NCI-H1436 (cell line): Measurements from ENCODE around the gene RIMBP2.

Source experiments
- DNase-seq: peaks from one replicate; lab custom pipeline; 2025; lab: John Stamatoyannopoulos, UW

RIMBP2 gene

DNA sequence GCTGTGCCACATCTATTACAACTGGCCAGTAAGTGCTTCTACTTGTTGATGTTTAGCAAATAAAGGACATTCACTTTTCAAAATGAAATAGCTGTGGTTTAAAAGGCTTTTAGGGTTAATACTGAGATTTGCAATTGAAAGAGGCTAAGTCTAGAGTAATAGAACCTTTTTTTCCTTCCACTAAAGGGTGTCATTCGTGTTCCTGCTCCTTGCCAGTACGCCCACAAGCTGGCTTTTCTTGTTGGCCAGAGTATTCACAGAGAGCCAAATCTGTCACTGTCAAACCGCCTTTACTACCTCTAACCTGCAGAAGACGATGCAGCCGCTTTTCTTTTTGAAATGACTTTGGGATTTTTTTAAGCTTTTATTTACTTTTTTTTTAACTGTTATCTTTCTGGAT lies 344.8 kb downstream of the RIMBP2 start:
- no peak for DNase-seq

- DNase-seq, result no peak
Measured at GRCh38 chr12:130369816-130370215, 346.3 kb downstream of the RIMBP2 start.

DNA sequence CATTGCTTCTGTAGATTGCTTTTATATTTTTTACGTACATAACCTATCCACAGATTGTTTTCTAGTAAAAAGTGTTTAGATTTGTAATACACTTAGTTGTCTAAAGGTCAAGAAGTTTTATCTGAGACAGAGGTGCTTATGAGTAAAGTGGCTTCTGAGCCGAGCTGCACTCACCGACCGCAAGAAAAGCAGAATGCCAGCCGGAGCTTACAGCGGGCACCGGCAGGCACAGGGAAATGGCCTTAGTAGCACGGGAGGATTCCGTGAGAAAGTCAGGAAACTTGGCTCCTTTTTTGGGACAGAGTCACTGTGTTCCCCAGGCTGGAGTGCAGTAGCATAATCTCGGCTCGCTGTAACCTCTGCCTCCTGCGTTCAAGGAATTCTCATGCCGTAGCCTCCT lies 348.6 kb downstream of the RIMBP2 start:
- no peak for DNase-seq

- no peak for DNase-seq
Measured at GRCh38 chr12:130367003-130367402, 349.1 kb downstream of the RIMBP2 start.

GRCh38 chr12:130366159-130366558 lies 349.9 kb downstream of the RIMBP2 start:
- DNase-seq, result no peak

DNA sequence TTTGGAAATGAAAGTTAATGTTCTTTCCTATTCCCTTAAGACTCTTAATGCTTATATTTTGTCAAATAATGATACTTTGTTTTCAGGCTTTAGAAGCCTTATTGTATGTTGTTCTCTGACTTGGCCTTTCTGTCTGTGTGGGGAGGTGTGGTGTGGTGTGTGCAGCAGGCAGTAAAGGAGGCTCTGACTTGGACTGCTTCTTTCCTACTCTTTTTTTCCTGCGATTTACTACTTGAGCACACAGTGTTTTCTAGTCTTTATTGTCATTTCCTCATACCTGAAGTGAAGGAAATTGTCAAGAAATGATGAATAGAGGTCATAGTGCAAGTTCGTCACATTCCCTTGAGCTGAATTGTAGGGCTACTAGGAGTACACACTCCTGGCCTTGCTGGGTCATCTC lies 351.5 kb downstream of the RIMBP2 start:
- DNase-seq, result no peak

GRCh38 chr12:130362060-130362459 lies 354.0 kb downstream of the RIMBP2 start:
- DNase-seq, result no peak

- no peak for DNase-seq
Measured at GRCh38 chr12:130357729-130358330, 358.3 kb downstream of the RIMBP2 start.

DNA sequence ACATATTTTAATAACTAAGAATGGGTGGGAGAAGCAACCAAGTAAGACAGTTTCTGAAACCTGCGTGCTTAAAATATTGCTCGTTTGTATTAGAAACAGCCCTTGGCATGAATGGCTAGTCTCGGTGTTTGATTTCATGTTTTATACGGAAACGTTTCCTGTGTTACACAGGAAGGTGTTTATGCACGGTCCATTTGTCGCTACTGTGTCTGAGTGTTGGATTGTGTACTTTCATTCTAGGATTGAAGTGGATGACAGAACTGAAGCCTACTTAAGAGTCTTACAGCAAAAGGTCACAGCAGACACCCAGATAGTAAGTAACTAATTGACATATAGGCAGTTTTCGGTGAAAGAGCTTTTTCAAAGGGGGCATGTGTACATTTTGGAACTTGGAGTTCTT lies 358.9 kb downstream of the RIMBP2 start:
- DNase-seq, result no peak

GRCh38 chr12:130356222-130356621 lies 359.9 kb downstream of the RIMBP2 start:
- DNase-seq, result no peak

DNA sequence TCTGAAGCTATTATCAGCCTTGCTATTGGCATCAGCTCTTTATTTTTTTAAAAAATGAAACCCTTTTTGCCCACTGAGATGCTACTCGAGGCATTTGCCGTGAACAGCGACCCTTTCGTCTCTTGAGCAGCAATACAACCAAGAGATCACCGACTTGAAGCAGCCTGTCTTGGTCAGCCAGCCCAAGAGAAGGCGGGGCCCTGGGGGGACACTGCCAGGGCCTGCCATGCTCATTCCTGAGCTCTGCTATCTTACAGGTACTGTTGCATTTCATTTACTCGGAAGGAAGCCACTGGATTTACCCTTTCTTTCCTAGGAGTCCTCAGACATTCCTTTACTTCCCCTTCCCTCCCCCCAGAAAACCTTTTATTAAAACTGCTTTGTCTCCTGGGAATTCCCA lies 361.7 kb downstream of the RIMBP2 start:
- no peak for DNase-seq

DNA sequence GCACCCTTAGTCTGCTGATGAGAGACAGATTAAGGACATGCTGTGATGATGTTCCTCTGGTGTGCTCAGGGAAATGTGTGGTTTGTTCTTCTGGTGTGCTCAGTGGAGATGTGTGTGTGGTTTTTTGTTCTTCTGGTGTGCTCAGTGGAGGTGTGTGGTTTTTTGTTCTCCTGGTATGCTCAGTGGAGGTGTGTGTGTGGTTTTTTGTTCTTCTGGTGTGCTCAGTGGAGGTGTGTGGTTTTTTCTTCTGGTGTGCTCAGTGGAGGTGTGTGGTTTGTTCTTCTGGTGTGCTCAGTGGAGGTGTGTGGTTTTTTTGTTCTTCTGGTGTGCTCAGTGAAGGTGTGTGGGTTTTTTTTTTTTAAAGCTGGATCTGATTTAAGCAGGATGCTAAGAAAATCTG lies 363.0 kb downstream of the RIMBP2 start:
- no peak for DNase-seq

DNA sequence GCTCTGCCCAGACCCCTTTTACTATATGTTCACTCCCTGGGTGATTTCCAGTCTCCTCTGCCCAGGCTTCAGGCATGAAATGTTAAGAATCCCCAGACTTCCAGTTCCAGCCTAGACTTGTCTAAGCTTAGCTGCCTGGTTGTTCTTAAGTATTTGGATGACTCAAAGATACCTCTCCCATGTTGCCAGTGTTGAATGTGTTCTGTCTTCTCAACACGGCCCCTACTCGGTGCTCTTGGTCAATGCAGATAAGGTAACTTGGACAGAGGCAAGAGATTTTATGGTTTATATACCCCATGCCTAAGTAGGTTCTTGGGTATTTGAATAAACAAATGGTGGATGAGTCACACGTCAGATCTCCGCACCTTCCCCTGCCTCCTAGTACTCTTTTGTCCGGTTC lies 364.8 kb downstream of the RIMBP2 start:
- no peak for DNase-seq

DNA sequence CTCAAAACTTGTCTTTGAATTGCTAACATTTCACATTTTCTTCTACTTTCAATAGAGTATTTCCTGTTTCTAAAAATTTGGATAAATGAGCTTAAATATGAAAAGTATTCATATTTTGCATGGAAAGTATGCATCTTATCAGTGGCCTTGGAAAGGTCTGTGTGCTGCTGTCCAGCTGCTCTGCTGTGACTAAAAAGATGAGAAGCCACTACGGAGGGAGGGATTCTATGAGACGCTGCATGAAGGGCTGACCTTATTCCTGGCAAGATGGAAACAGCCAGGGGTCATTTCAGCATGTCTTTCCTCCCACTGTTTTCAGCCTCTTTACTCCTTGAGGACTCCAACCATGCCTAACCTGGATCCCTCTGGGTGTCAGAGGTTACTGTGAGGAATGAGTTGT lies 365.4 kb downstream of the RIMBP2 start:
- no peak for DNase-seq

DNA sequence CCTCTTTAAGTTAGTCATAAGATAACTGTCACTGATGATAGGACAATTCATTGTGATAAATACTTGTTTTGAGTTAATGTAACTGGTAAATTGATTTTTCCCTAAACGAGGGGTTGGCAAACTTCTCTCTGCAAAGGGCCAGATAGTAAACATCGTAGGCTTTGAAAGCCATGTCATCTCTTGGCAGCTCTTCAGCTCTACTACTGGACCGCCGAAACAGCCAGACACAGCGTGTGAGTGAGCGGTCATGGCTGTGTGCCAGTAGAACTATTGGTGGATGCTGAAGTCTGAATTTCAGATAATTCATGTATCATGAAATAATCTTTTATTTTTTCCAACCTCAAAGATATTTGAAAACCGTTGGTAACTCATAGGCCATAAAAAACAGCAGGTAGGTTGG lies 368.5 kb downstream of the RIMBP2 start:
- DNase-seq, result no peak
